NCI-H2171 treated with DMSO at 0.1 percent for 48 hours (cell line): ENCODE measurements around the gene VENTX.

Experiments used
- DNase-seq: peaks from one replicate; lab custom pipeline; 2025; lab: John Stamatoyannopoulos, UW

Gene VENTX

DNA sequence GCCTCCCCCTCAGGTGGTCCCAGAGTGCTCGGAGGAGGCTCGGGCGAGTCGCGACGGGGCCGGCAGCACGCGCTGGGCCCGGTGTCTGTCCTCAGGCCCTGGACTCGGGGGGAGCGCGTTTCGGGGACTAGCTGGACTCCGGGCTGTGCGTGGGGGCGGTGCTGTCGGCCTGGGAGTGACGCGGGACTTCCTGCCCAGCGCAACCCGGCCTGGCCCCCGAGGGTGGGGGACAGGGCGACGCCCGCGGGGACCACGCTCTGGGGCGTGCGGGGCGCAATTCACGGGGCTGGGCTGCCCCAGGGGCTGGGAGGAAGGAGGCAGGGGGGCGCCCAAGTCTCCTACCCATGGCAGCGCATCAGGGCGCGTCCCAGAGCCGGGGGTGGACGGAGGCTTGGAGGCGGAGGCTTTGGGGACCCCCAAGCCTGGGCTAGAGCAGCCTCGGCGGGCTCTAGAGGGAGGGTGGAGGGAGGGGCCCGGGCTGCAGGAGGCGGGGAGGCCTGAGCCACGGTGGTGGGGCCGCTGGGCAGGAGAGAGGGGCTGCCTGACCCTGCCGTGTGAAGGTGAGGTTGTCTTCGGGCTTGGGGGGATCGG lies 2.3 kb upstream of the VENTX start:
- no peak for DNase-seq

DNA sequence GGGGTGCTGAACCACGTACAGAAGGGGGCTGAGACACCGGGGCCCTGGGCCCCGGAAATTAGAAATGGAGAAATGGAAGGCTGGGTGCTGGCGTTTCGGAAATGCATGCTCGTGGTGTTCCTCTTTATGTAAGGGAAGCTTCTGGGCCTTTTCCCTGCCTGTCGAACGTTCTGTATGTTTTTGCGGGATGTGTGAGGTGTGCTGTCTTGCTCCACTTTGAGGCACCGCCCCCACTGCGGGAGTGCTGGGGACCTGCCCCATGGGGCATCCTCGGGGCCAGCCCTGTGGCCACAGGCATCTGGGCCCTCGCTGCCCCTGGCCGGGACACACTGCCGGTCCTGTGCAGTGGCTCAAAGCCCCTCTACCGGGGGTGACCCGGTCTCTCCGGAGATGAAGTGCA lies 1.7 kb upstream of the VENTX start:
- DNase-seq, result no peak

DNA sequence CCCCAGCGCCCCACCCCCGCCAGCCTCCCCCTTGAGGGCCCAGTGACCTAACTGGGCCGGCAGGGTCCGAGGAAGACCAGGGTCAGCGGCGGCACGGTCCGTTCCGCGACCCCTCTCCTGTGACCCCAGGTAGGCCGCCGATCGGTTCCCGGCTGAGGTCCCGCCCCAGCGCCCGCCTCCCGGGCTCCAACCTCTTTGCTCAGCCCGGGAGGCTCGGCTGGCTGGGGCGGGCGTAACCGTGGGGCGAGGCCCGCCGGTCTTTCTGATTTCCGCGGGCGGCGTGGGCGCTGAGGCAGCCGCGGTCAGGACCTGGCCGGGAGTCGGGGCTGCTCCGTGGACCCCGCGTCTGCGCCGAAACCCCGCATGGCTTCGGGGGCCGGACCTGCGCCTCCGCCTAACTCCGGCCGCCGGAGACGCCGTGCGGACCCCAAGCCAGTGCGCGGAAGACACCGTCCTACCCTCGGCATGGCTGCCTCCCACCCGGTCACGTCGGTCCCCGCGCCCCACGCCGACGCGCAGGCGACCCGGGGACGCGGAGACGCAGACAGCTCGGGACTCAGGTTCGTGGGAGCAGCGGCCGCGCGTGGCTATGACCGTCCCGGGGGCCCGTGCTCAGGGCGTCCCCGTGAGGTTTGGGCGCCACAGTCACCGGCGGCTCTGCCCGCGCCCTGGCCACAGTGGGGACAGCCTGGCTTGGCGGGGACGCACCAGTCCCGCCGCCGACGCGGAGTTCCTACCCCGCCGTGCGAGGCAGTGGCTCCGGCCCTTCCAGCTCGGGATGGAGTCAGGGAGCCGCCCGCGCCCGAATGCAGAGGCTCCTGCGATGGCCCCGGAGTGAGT lies 1.0 kb upstream of the VENTX start:
- DNase-seq, result no peak

DNA sequence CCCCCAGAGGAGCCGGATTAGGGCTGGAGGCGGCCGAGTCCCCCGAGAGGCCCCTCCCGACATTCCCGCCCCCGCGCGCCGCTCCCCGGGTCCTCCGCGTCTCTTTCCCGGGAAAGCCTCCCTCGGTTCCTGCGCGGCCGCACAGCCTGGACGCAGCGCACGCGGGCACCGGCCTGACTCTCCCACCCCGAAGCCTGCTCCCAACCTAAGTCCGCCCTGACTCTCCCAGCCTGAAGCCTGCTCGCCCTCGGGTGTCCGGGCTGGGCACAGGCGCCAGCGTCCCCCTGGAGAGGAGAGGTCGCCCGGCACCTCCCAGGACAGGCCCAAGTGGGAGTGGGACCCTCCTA lies 441 bp upstream of the VENTX start:
- DNase-seq, result no peak

DNA sequence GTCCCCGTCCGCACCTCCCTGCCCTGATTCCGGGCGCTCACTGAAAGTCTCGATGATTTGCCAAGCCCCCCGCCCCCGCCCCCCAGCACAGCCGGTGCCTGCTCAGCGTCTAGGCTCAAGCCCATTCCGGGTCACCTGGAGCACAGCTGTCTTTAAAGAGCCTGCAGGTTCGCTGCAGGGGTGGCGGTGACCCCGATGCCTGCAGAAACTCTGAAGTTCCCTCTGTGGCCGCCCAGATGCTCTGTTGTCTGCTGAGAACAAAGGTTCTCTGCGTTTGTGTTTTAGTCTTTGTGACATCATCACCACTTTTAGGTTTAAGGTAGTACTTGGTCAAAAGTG lies 780 bp downstream of the VENTX start:
- DNase-seq, result no peak

DNA sequence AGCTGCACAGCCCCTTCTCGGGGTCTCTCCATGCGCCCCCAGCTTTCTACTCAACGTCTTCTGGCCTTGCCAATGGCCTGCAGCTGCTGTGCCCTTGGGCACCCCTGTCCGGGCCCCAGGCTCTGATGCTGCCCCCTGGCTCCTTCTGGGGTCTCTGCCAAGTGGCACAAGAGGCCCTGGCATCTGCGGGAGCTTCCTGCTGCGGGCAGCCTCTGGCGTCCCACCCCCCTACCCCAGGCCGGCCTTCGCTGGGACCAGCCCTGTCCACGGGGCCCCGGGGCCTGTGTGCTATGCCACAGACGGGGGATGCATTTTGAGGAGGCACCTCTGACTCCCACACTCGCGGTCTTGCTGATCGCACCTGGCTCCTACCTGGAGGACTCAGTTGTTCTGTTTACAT lies 2.3 kb downstream of the VENTX start:
- DNase-seq, result no peak

DNA sequence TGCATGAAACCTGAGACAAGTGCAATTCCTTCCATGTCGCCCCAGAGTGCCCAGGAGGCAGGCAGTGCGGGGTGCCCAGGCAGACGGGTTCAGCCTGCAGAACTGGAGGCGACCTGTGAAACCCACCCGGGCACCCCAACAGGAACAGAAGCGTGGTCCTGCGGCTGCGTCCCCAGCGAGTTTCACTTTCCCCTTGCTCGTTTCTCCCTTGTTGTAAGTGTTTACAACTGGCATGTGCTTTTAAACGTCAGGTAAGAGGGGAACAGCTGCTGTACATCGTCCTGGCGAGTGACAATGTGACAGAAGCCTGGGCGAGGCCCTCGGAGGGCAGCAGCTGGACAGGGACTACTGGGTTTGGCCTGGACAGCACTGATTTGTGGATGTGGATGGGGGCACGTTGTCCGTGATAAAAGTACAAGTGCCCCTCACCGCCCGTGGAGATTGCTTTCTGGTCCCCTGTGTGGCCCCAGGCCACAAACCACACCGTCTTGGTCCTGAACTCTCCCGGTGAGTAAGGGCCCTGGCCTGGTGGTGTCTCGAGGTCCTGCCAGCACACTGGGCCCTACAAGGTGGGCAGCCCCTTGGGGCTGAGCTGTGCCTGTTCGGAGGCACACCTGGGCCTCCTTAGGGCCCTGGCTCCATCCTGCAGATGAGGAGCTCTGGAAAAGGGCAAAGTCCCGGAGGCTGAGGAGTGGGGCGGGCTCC lies 4.0 kb downstream of the VENTX start:
- no peak for DNase-seq

DNA sequence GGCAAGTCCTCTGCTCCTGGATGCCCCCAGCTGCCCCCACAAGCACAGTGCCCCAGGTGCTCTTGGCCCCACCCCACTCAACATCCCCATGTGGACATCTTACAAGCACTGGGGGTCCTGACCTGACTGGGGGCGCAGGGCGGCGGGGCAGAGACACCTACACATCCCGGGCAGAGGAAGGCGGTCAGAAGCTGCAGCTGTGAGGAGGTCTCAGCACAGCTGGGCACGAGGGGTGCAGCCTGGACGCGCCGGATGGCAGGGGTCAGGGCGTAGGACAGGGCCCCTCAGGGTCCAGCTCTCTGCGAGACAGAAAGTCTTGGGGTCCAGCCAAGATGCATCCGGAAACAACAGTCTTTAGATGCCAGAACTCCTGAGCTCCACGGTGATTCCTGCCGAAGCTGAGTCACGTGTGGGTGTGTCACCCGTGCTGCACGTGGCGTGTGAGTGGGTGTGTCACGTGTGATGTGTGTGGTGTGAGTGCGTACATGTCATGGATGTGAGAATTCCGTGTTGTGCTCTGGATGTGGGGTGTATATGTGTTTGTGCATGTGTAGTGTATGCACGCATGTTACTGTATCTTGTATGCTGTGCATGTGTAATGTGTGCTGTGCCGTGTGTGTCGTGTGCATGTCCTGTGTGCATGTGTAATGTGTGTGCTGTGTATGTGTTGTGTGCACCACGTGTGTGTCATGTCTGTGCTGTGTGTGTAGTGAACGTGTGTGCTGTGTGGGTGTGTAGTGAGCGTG lies 5.1 kb downstream of the VENTX start:
- no peak for DNase-seq

DNA sequence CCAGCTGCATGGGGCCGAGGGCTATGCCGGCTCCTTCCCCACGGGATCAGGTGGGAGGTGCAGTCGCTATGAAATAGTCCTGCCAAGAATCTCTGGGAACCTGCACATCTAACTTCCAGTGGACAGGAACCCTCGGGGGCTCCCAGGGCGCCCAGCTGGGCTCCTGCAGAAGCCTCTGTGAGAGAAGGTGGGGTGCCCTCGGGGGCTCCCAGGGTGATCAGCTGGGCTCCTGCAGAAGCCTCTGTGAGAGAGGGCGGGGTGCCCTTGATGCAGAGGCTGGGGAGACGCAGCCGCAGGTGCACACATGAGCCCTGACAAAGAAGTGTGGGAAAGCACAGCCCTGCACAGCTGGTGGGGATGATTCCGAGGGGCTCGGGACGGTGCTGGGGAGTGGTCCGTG lies 5.9 kb downstream of the VENTX start:
- DNase-seq, result no peak

DNA sequence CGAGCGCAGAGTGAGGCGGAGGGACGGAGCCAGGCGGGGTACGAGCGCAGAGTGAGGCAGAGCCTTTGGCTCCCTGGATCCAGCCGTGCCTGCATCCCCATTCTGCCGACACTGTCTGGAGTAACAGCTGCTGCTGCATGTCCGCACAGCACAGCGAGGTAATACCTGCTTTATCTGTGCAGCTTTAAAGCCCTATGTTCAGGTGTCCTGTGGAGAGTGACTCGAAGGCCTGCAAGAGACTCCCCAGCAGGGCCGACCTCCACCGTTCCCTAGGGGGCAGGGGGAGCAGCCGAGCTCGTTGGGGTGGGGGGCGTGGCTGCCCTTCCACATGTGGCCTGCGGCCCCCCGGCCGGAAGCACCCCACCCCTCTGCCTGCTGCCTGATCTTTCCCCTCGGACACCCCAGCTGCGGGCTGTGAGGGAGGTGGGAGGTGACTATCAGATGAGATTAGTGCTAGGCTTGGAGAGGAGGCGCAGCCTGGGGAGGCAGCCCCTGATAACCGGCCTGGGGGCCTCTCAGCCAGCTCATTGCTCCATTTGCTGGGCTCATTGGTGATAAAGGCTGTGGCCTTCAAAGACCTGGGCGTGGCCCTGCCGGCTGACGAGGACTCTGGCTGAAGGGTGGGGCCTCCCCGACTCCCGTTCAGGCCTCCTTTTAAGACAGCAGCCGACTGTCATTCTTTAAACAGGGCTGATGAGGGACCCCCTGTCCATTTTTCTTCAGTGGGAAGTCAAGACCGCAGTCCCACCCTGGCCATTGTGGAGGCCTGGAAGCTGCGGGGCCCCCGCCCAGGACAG lies 8.0 kb downstream of the VENTX start:
- no peak for DNase-seq

DNA sequence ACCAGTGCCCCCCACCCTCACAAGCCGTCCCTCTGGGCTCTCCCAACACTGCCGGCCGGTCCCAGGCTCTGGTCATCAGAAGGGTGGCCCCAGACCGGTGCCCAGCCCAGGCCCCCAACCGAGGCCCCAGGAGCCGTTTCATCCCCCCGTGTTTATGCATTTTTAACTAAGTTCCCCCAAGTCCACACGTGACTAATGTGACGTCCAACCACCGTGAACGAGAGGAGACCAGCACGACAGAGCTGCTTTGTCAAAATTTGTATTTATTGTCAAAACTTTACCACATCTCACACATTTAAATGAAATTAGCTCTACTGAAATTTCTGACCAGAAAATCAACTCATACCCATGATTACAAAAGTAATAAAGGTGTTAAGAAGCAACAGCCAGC lies 8.6 kb downstream of the VENTX start:
- no peak for DNase-seq

DNA sequence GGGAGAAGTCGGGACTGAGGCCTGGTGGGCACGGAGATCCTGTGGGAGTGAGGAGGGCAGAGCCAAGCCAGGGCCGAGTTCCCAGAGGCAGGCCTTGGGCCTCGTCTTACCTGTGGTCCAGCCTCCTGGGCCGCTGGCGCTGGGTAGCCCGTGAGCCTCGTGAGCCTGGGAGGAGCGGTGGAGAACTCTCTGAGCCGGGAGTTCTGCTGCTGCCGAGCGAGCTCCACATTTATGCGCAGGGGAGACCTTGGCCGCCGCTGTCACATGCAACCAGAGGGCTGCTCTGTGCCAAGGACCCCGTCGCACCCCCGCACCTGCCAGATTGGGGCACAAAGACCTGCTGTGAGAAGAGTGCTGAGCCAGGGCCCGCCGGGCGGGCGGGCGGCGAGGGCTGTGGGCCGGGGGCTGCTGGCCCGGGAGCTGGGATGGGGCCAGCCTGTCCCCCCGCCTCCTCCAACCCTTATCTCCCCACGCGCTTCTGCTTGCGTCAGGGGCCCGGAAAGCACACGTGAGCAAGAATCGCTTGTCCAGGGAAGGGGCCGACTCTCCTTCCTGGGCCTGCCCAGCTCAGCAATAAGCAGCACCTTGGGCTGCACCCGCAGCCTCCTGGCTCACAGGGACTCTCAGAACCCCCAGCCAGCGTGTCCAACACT lies 10.2 kb downstream of the VENTX start:
- no peak for DNase-seq

DNA sequence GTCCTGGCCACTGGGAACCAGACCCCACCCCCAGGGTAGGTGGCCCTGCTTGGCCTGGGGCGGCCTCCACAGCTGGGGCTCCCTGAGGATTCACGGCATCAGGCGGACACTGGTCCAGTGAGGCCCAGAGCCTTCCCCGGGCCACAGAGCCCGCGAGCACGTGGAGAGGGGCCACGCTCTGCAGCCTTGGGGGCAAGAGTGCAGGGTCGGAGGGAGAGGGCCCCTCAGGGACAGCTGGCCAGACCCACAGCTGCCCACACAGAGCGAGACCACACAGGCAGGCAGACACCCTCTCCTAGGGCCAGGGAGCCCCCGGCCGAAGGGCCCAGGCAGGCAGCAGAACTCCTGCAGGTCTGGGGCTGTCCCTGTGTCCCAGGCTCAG lies 10.7 kb downstream of the VENTX start:
- DNase-seq, result no peak

DNA sequence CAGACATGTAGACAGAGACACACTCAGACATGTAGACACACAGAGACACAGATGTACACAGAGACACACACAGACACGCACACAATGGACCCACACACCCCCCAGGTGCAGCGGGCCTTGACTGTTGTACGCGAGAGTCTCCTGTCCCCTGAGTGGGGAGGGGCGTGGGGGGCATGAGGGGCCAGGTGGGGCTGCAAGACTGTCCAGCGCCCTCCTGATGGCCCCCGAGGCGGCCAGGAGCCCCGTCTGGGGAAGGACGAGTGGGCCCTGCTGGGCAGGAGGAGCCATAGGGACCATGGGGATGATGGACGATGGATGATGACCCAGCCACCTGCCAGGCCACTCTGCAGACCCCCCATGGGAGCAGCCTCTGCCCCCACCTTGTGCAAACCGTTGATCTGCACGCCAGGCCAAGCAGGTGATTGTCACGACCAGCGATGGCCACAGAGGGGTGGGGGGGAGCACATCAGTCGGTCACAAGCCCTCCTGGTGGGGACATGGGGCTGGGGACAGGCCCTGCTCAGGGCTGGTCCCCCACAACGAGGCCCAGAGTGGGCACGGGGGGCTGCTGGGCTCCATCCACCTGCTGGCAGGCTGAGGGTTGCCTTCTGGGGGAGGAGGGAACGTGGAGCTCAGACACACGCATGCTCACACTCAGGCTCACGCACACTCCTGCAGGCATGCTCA lies 11.6 kb downstream of the VENTX start:
- DNase-seq, result no peak

DNA sequence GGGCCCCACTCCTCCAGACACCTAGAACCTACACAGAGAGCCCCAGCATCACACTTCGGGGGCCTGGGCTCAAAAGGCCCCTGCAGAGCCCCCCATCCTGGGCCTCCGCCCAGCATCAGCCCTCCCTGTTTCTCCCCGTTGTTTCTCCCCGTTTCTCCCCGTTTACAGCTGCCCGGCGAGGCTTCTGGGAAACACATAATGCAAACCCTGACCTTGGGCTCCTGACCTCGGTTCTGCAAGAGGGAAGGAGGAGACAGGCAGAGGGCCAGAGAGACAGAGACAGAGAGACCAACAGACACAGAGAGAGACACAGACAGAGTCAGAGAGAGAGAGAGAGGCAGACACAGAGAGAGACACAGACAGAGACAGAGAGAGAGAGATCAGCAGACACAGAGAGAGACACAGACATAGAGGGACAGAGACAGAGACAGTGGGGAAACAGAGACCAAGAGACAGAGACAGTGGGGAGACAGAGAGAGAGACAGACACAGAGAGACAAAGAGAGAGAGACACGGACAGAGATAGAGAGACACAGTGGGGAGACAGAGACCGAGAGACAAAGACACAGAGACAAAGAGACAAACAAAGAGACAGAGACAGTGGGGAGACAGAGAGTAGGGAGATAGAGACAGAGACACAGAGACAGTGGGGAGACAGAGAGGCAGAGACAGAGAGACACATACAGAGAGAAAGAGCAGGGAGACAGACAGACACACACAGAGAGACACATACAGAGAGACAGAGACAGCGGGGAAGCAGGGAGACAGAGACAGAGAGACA lies 12.5 kb downstream of the VENTX start:
- no peak for DNase-seq

DNA sequence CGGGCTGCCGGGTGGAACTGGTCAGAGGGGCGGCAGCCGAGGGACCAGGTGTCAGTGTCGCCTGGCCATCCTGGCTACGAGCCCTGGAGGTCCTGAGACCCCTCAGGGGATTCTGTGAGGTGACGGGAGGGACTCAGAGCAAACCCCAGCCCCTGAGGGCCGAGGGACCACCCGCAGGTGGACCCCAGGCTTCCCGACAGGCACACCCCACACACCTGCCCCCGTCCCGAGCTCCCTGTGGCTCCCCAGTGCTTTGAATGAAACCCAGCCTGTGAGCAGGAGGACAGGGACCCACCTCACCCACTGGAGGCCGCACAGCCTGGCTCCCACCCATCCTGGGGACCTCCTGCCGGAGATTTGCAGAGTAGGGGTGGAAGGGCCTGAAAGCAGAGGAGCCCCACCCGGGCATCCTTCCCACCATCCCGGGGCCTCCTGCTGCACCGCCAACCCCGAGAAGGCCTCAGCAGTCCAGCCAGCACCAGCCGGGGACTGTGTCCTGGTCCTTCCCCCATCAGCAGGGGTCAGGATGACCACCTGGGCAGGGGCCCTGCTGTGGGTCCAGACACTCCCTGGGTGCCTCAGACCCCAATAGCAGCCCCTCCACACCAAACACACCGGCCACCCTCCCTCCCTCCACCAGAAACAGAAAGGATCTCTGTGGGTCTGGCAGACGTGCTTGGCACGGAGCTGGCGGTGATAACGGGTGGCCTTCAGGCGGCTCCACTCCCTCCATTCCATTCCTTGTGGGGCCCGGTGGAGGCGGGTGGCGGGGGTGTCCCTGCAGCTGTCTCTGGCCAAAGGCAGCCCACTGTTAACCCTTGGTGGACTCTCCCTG lies 13.9 kb downstream of the VENTX start:
- no peak for DNase-seq

DNA sequence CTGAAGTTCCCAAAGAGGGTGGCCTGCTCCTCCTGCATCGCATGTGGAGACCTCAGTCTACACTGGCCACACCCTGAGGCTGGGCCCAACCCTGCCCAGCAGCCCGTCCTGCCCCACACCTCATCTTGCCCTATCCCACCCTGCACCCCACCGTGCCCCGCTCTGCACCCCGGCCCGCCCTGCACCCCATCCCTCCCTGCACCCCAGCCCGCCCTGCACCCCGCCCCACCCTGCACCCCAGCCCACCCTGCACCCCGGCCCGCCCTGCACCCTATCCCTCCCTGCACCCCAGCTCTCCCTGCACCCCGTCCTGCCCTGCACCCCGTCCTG lies 14.5 kb downstream of the VENTX start:
- DNase-seq, result no peak

DNA sequence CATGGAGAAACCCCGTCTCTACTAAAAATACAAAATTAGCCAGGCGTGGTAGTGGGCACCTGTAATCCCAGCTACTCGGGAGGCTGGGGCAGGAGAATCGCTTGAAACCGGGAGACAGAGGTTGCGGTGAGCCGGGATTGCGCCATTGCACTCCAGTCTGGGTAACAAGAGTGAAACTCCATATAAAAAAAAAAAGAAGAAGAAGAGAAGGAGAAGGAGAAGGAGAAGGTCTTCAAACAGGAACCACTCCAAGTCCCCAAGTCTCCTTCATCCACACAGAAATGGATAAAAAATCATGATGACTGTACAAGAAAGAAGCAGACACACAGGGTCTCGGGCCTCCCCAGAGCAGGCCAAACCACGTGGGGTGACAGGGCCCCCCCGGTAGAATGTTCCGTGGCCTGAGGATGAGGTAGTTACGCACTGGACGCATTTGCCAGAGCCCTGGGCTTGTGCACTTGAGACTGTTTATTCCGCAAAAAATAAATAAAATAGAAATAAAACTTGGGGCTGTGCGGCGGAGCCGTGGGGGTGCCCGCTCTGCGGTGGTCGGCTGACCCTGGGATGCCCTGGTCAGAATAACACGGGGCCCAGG lies 15.8 kb downstream of the VENTX start:
- DNase-seq, result no peak
